ENCODE results near the gene SLC26A8.

- no peak for TF ChIP-seq CTCF (conservative IDR thresholded peaks at IDR 0.05)
- TF ChIP-seq EZH2 (IDR thresholded peaks at IDR 0.05; ENCODE audit: low read depth) = no peak
Observed at GRCh38 chr6:35905141-35905785, 119.2 kb downstream of the SLC26A8 start.
